ENCODE measurements around the gene FAIM. TPM values are rescaled to one million over a fixed set of nuclear protein-coding genes. Genes with fewer than 3 reads are reported as not detected.
"Not testable (repeated sequence)": the region's sequence is repeated elsewhere in the genome, so short reads cannot be mapped to it uniquely, and the experiment has no call there.

FAIM gene, protein sequence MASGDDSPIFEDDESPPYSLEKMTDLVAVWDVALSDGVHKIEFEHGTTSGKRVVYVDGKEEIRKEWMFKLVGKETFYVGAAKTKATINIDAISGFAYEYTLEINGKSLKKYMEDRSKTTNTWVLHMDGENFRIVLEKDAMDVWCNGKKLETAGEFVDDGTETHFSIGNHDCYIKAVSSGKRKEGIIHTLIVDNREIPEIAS
- total RNA-seq (10 to 100 TPM in 1 of 2 donors, 1 to 10 TPM in 1; 7.0 to 12.6 TPM), polyA plus RNA-seq (10 to 100 TPM; 22.2 to 32.2 TPM)
- long read RNA-seq, donor 1, transcript FAIM-204 (5 exons, 946 nt): major isoform, 15 of 26 reads
- long read RNA-seq, donor 1, partial matches to known transcripts: 1 of 26 reads
- long read RNA-seq, donor 1, other reads (novel, unspliced or antisense): 6 of 26 reads
- long read RNA-seq, donor 2, transcript FAIM-204 (5 exons, 946 nt): major isoform, 5 of 7 reads
- long read RNA-seq, donor 2, partial matches to known transcripts: 1 of 7 reads
- long read RNA-seq, donor 2, other reads (novel, unspliced or antisense): 0 of 7 reads

DNA sequence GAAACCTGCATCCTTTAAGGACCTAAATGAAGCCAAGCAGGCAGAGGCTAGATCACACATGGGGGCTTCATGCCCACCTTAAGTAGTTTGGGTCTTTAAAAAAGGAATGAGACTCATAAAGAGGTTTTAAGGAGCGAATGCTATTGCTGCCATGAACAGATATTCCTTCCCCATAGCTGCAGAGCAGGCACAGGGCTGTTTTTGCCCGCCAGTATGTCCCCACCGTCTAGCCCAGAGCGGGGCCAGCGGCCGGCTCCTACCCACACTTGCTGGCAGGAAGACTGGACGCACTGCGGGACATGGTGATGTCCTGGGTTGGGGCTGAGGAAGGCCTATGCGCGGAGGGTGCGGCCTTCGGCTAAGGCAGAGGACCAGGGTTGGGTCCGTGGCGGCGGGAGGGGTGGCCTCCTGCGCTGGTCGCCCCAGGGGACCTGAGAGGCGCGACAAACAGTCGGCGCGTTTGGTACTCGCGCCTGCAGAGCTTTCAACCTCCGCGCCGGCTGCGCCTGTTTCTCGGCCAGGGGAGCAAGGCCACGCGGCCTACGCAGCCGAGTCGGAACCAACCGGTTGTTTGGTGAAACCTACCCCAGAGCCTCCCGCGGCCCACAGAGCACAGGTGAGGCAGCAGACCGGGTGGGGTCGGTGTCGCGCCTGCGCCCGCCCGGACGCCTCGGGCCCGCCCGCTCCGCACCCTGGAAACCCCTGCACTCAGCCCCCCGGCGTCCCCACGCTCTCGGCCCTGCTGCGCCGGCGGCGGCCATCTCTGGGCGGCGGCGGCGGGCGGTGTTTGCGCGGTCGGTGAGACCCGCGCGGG is at the start of gene FAIM:
Gene FAIM (plus strand): TSS at position 450 of the 814 bp plus-strand sequence. CDS start 10,956 bp downstream, outside the sequence.
- peak within 1 kb of the TSS; percentile 59 to 76 for H3K4me3 ChIP-seq (ENCODE audit: low read length in 2 of 2)
- no peaks in the 10 kb centered on the region for H3K4me1 ChIP-seq (ENCODE audit: control insufficient read depth in 1 of 2, insufficient read depth in 2 of 2, low read length in 2 of 2)
- DNase-seq (peak; percentile 81 to 90), ATAC-seq (ENCODE audit: low FRiP score) (peak; percentile 85)
- WGBS, 2 donors: 1% methylated on average over 59 to 68 of the region's 68 CpGs
- H3K36me3 ChIP-seq (ENCODE audit: control insufficient read depth in 1 of 2, insufficient read depth in 2 of 2, low read length in 1 of 2): no peaks in the 10 kb centered on the region
- H3K27ac ChIP-seq (ENCODE audit: low read depth in 1 of 2, low read length in 2 of 2): peak within 1 kb of the TSS; percentile 78 to 97
- no peaks in the 10 kb centered on the region for H3K27me3 ChIP-seq (ENCODE audit: control insufficient read depth in 1 of 2, insufficient read depth in 2 of 2, low read length in 1 of 2)
- H3K9me3 ChIP-seq (ENCODE audit: control insufficient read depth, low read length): no peaks in the 10 kb centered on the region
- intact Hi-C loops (cut with DNase I): loop anchor here in 1 of 2 donors (5.0 kb wide), 1 partner anchor 309 kb away; no protein-coding TSS in a partner anchor

DNA sequence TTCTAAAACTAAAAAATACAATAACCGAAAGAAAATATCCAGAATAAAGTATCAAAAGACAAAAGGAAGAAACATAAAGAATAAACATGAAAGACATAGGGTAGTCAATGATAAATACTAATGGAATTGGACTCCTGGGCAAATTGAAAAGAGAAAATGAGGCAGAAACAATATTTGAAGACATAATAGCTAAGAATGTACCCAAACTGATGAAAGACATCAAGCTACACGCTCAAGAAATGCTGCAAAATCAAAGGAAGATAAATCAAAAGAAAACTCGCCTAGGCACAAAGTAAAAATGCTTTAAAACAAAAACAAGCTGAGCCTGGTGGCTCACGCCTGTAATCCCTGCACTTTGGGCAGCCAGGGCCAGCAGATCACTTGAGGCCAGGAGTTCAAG is 49.4 kb upstream of the FAIM start:
- intact Hi-C loops (cut with DNase I): no loop called here
- no peak for ATAC-seq (ENCODE audit: low FRiP score)
- no peak overlapping the region for H3K27ac ChIP-seq (ENCODE audit: low read depth in 1 of 2, low read length in 2 of 2)
- H3K4me3 ChIP-seq (ENCODE audit: low read length in 2 of 2): no peak overlapping the region
- no peaks in the 10 kb centered on the region for H3K27me3 ChIP-seq (ENCODE audit: control insufficient read depth in 1 of 2, insufficient read depth in 2 of 2, low read length in 1 of 2)
- 91 to 97% methylated on average over 4 of the region's 4 CpGs for WGBS, 2 donors
- peaks cover 1% of the 10 kb centered on the region for H3K9me3 ChIP-seq (ENCODE audit: control insufficient read depth, low read length)
- H3K4me1 ChIP-seq (ENCODE audit: control insufficient read depth in 1 of 2, insufficient read depth in 2 of 2, low read length in 2 of 2): no peaks in the 10 kb centered on the region
- H3K36me3 ChIP-seq (ENCODE audit: control insufficient read depth in 1 of 2, insufficient read depth in 2 of 2, low read length in 1 of 2): peaks cover 0 to 3% of the 10 kb centered on the region in 2 donors
- no peak for DNase-seq

DNA sequence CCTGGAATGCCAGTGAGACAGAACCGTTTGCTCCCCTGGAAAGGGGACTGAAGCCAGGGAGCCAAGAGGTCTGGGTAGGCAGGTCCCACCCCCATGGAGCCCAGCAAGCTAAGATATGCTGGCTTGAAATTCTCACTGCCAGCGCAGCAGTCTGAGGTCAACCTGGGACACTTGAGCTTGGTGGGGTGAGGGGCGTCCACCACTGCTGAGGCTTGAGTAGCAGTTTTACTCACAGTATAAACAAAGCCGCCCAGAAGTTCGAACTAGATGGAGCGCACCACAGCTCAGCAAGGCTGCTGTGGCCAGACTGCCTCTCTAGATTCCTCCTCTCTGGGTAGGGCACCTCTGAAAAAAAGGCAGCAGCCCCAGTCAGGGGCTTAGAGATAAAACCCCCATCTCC is 48.1 kb upstream of the FAIM start:
- Histone ChIP-seq H3K4me3 (ENCODE audit: low read length in 2 of 2) (no peak overlapping the region), H3K36me3 (ENCODE audit: control insufficient read depth in 1 of 2, insufficient read depth in 2 of 2, low read length in 1 of 2) (peaks cover 0 to 3% of the 10 kb centered on the region in 2 donors), H3K27me3 (ENCODE audit: control insufficient read depth in 1 of 2, insufficient read depth in 2 of 2, low read length in 1 of 2) (no peaks in the 10 kb centered on the region), H3K4me1 (ENCODE audit: control insufficient read depth in 1 of 2, insufficient read depth in 2 of 2, low read length in 2 of 2) (no peaks in the 10 kb centered on the region), H3K9me3 (ENCODE audit: control insufficient read depth, low read length) (peaks cover 1% of the 10 kb centered on the region), H3K27ac (ENCODE audit: low read depth in 1 of 2, low read length in 2 of 2) (no peak overlapping the region)
- DNase-seq (no peak), ATAC-seq (ENCODE audit: low FRiP score) (no peak)
- 97 to 98% methylated on average over 6 of the region's 6 CpGs for WGBS, 2 donors
- intact Hi-C loops (cut with DNase I): no loop called here

DNA sequence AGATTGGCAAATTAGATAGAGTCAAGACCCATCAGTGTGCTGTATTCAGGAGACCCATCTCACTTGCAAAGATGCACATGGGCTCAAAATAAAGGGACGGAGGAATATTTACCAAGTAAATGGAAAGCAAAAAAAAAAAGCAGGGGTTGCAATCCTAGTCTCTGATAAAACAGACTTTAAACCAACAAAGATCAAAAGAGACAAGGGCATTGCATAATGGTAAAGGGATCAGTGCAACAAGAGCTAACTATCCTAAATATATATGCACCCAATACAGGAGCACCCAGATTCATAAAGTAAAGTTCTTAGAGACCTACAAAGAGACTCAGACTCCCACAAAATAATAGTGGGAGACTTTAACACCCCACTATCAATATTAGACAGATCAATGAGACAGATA is 45.7 kb upstream of the FAIM start:
- H3K9me3 ChIP-seq (ENCODE audit: control insufficient read depth, low read length); H3K27me3 ChIP-seq (ENCODE audit: control insufficient read depth in 1 of 2, insufficient read depth in 2 of 2, low read length in 1 of 2); H3K27ac ChIP-seq (ENCODE audit: low read depth in 1 of 2, low read length in 2 of 2); ATAC-seq (ENCODE audit: low FRiP score); H3K4me1 ChIP-seq (ENCODE audit: control insufficient read depth in 1 of 2, insufficient read depth in 2 of 2, low read length in 2 of 2); DNase-seq; H3K4me3 ChIP-seq (ENCODE audit: low read length in 2 of 2); intact Hi-C loops (cut with DNase I); H3K36me3 ChIP-seq (ENCODE audit: control insufficient read depth in 1 of 2, insufficient read depth in 2 of 2, low read length in 1 of 2): not testable (repeated sequence)
- WGBS, 2 donors: 95 to 96% methylated on average over 1 of the region's 1 CpG

DNA sequence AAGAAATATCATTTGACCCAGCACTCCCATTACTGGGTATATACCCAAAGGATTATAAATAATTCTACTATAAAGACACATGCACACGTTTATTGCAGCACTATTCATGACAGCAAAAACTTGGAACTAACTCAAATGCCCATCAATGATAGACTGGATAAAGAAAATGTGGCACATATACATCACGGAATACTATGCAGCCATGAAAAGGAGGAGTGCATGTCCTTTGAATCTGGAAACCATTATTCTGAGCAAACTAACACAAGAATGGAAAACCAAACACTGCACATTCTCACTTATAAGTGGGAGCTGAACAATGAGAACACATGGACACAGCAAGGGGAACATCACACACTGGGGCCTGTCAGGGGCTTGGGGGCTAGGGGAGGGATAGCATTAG is 42.3 kb upstream of the FAIM start:
- ATAC-seq (ENCODE audit: low FRiP score); H3K9me3 ChIP-seq (ENCODE audit: control insufficient read depth, low read length); H3K36me3 ChIP-seq (ENCODE audit: control insufficient read depth in 1 of 2, insufficient read depth in 2 of 2, low read length in 1 of 2); H3K27ac ChIP-seq (ENCODE audit: low read depth in 1 of 2, low read length in 2 of 2); intact Hi-C loops (cut with DNase I); H3K4me3 ChIP-seq (ENCODE audit: low read length in 2 of 2); DNase-seq; H3K4me1 ChIP-seq (ENCODE audit: control insufficient read depth in 1 of 2, insufficient read depth in 2 of 2, low read length in 2 of 2); H3K27me3 ChIP-seq (ENCODE audit: control insufficient read depth in 1 of 2, insufficient read depth in 2 of 2, low read length in 1 of 2): not testable (repeated sequence)
- 76 to 88% methylated on average over 2 of the region's 2 CpGs for WGBS, 2 donors

DNA sequence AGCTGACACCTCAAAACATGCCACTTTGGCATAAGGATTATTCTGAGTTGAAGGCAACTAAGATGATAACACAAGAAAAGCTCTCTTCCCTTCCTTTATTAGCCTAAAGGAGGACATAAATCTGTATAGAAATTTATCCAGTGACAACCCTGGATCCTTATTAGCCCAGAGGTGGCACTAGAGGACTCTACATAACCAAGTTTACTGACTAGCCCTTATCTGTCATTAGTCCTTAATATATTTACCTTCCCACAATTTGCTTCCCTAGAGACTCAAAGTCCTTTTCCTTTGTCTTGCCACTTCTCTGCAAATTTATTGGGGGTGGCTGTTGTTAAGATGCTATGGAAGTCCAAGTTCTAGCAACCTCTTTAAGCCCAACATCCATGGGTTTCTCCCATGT is 41.2 kb upstream of the FAIM start:
- Histone ChIP-seq H3K27ac (ENCODE audit: low read depth in 1 of 2, low read length in 2 of 2) (no peak overlapping the region), H3K36me3 (ENCODE audit: control insufficient read depth in 1 of 2, insufficient read depth in 2 of 2, low read length in 1 of 2) (no peaks in the 10 kb centered on the region), H3K4me3 (ENCODE audit: low read length in 2 of 2) (no peak overlapping the region), H3K4me1 (ENCODE audit: control insufficient read depth in 1 of 2, insufficient read depth in 2 of 2, low read length in 2 of 2) (no peaks in the 10 kb centered on the region), H3K9me3 (ENCODE audit: control insufficient read depth, low read length) (no peaks in the 10 kb centered on the region), H3K27me3 (ENCODE audit: control insufficient read depth in 1 of 2, insufficient read depth in 2 of 2, low read length in 1 of 2) (no peaks in the 10 kb centered on the region)
- intact Hi-C loops (cut with DNase I): no loop called here
- no peak for ATAC-seq (ENCODE audit: low FRiP score)
- no peak for DNase-seq

DNA sequence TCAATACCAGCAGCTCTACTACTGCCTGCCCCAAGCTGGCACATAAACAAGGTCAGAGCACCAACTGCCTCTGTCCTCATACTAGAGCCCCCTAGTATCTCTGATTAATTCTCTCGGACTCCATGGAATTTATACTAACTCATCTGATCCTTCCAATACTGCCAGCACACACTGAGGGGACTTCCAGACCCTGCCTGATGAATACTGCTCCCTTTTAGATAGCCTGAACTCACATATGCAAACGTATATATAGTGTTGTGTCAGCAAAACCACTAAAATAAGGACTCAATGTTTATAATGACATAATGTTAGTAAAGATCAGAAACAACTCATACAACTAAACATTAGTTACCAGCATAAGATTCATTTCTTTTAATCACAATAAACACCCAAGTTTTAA is 39.5 kb upstream of the FAIM start:
- intact Hi-C loops (cut with DNase I): no loop called here
- H3K27ac ChIP-seq (ENCODE audit: low read depth in 1 of 2, low read length in 2 of 2): no peak overlapping the region
- peaks cover 0 to 1% of the 10 kb centered on the region in 2 donors for H3K36me3 ChIP-seq (ENCODE audit: control insufficient read depth in 1 of 2, insufficient read depth in 2 of 2, low read length in 1 of 2)
- peaks cover 2% of the 10 kb centered on the region for H3K9me3 ChIP-seq (ENCODE audit: control insufficient read depth, low read length)
- H3K27me3 ChIP-seq (ENCODE audit: control insufficient read depth in 1 of 2, insufficient read depth in 2 of 2, low read length in 1 of 2): no peaks in the 10 kb centered on the region
- H3K4me1 ChIP-seq (ENCODE audit: control insufficient read depth in 1 of 2, insufficient read depth in 2 of 2, low read length in 2 of 2): no peaks in the 10 kb centered on the region
- H3K4me3 ChIP-seq (ENCODE audit: low read length in 2 of 2): no peak overlapping the region
- 72 to 75% methylated on average over 2 of the region's 2 CpGs for WGBS, 2 donors
- ATAC-seq (ENCODE audit: low FRiP score): no peak
- DNase-seq: no peak

DNA sequence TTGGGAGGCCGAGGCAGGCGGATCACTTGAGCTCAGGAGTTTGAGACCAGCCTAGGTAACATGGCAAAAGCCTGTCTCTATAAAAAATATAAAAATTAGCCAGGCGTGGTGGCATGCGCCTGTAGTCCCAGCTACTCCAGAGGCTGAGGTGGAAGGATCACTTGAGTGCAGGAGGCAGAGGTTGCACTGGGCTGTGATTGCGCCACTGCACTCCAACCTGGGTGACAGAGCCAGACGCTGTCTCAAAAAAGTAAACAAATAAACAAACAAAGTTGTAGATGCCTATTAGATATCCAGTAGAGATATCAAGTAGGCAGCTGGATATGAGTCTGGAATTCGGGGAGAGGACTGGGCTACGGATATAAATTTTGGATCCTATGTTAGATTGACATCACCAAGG is 38.9 kb upstream of the FAIM start:
- H3K27me3 ChIP-seq (ENCODE audit: control insufficient read depth in 1 of 2, insufficient read depth in 2 of 2, low read length in 1 of 2); H3K4me1 ChIP-seq (ENCODE audit: control insufficient read depth in 1 of 2, insufficient read depth in 2 of 2, low read length in 2 of 2); H3K9me3 ChIP-seq (ENCODE audit: control insufficient read depth, low read length); intact Hi-C loops (cut with DNase I); H3K36me3 ChIP-seq (ENCODE audit: control insufficient read depth in 1 of 2, insufficient read depth in 2 of 2, low read length in 1 of 2); DNase-seq; H3K27ac ChIP-seq (ENCODE audit: low read depth in 1 of 2, low read length in 2 of 2); H3K4me3 ChIP-seq (ENCODE audit: low read length in 2 of 2); ATAC-seq (ENCODE audit: low FRiP score): not testable (repeated sequence)
- WGBS, 2 donors: 95 to 97% methylated on average over 8 of the region's 8 CpGs
